GM12892 (cell line): ENCODE data around the gene GALNT12.

Source experiments
- POLR2A ChIP-seq: IDR thresholded peaks from 2 replicates; pipeline ENCODE4 v1.6.1; 2011; ENCODE audit warnings: low read depth, low read length, control low read depth
- POLR2AphosphoS5 ChIP-seq: IDR thresholded peaks from 2 replicates; pipeline ENCODE4 v1.6.1; 2011; ENCODE audit warnings: low read depth, low read length, control low read depth
- TAF1 ChIP-seq: IDR thresholded peaks from 2 replicates; pipeline ENCODE4 v1.6.1; 2011; ENCODE audit warnings: low read depth, mild to moderate bottlenecking, control low read depth, low read length, borderline replicate concordance

DNA sequence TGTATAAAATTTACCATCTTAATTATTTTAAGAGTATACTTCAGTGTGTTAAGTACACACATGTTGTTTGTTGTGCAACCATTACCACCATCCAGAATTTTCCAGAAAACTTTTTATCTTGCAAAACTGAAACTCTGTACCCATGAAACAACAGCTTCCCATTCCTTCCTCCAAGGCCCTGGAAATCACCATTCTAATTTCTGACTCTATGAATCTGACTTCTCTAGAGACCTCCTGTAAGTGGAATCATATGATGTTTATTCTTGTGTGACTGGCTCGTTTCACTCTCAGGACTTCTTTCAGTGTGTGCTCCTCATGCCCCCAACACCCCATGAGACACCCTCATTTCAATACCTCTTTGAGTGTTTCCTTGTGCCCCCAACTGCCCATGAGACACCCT lies 75.8 kb downstream of the GALNT12 start:
- TF ChIP-seq POLR2AphosphoS5 = no peak
- no peak for TF ChIP-seq TAF1
- no peak for TF ChIP-seq POLR2A
